ENCODE results near the gene ARID1A. TPM values are rescaled to one million over a fixed set of nuclear protein-coding genes. Genes with fewer than 3 reads are reported as not detected.
A peak's percentile ranks its signal among the peaks of the same experiment; 100 is the strongest.

Gene ARID1A
- total and polyA plus RNA-seq, 9 of the 15 experiments (the other 6 are each of a cell fraction or from before 2014, with no cell fraction given) = 8.3 to 88.3 (median 22.5) TPM

DNA sequence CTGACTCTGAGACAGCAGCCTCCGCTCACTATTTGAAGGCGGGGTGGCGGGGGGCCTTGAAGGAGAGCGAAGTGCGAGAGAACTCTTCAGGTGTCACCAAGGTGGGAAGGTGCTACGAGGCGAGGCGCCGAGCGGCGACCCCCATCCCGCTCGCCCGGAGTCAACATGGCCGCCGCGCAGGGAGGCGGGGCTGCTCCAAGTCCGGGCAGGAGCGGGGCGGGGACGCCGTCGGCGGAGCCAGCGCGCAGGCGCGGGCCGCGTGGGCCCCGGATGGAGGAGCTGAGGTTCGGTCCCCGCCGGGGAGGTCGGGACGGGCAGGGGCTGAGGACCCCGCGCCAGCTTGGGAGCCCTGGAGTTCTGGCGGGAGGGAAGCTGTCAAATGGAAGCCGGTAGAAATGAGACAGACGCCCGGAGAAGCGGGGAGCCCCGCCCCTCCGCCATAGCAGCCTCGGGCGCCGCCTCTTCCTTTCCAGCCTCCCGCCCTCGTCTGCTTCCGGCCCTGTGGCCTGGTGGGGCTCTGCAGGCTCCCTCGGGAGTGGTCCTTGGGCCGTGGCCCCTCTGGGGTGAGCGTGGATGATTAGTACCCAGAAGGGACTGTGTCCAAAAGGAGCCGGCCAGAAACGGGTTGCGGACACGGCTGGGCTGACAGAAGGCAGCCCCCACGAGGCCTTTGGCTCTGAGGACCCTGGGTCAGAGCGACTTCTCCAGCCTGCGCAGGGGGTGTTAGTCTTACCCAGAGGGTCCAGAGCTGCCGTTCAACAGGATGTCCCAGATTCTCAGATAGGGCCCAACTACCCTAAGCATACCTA lies 92.1 kb downstream of the ARID1A start, which contains the start of gene PIGV:
Gene PIGV, plus strand, starts transcription at position 245 of the 809 bp plus-strand sequence. CDS start 2,866 bp downstream, outside the sequence.
- ChIA-PET POLR2A (interaction anchor here (0.6 to 9.2 kb wide), 21 partner anchors 10 to 311 kb away, joined by 3 to 112 read pairs (median 6); partner anchors contain the start of genes ARID1A and GPN2), CTCF (ENCODE audit: low intra/inter-chr PET ratio) (interaction anchor here (1.4 to 5.0 kb wide), 2 partner anchors 179 to 185 kb away, joined by 3 to 80 read pairs; no protein-coding TSS in a partner anchor)
- Histone ChIP-seq H3K4me1 (replicated peaks in 1 of 2; ENCODE audit: control insufficient read depth in 2 of 2, insufficient read depth in 2 of 2, low read length in 2 of 2) (peaks cover 61 to 81% of the 10 kb centered on the region in 2 experiments), H3K27me3 (ENCODE audit: control insufficient read depth in 2 of 2, insufficient read depth in 2 of 2, low read length in 2 of 2) (no peaks in the 10 kb centered on the region), H3K9me3 (replicated peaks; ENCODE audit: control insufficient read depth, insufficient read depth, low read depth, low read length) (no peaks in the 10 kb centered on the region), H3K9ac (ENCODE audit: insufficient read depth in 1 of 2, low read depth in 2 of 2, low read length in 2 of 2) (peak within 1 kb of the TSS; percentile 97 to 98), H3K4me3 (peak within 1 kb of the TSS; percentile 66), H3K27ac (ENCODE audit: extremely low read depth, low read depth, low read length) (peak within 1 kb of the TSS; percentile 98), H3K9me1 (ENCODE audit: control insufficient read depth, insufficient read depth, low read length) (no peaks in the 10 kb centered on the region), H3K4me2 (ENCODE audit: insufficient read depth, low read length) (peak within 1 kb of the TSS; percentile 96), H3K79me2 (ENCODE audit: control insufficient read depth, insufficient read depth, low read length) (peaks cover 54% of the 10 kb centered on the region), H2AFZ (ENCODE audit: low read depth, low read length) (peak within 1 kb of the TSS; percentile 94), H4K20me1 (replicated peaks; ENCODE audit: control insufficient read depth, insufficient read depth, low read length) (no peaks in the 10 kb centered on the region), H3K36me3 (ENCODE audit: control insufficient read depth, insufficient read depth, low read length) (peaks cover 10% of the 10 kb centered on the region)
- in situ Hi-C loops (cut with MboI) = no loop called here
- intact Hi-C loops (cut with micrococcal nuclease) = loop anchor here (1.0 to 5.0 kb wide), 4 partner anchors 43 to 301 kb away; no protein-coding TSS in a partner anchor
- ATAC-seq (peak; percentile 76), FAIRE-seq (no peak), DNase-seq (ENCODE audit: extremely low read depth in 1 of 4, low spot score in 3 of 4) (peak; percentile 94 to 97 (median 96))
- no TSS peak for BruUV-seq (replicated peaks)
- under 1% methylated on average over 62 of the region's 63 CpGs for WGBS (ENCODE audit: insufficient coverage, low coverage, missing lambda C conversion rate)
- 0 out of 2 replicates have a peak, but pooled peaks have one; percentile 24 for TF ChIP-seq THRB (CRISPR knock-in tag; conservative IDR thresholded peaks at IDR 0.05)
- TF ChIP-seq, protein P1, sequence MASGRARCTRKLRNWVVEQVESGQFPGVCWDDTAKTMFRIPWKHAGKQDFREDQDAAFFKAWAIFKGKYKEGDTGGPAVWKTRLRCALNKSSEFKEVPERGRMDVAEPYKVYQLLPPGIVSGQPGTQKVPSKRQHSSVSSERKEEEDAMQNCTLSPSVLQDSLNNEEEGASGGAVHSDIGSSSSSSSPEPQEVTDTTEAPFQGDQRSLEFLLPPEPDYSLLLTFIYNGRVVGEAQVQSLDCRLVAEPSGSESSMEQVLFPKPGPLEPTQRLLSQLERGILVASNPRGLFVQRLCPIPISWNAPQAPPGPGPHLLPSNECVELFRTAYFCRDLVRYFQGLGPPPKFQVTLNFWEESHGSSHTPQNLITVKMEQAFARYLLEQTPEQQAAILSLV (tag; IDR thresholded peaks at IDR 0.05) = no peak
- peak; percentile 26; the same call in 1 of the 2 replicates for TF ChIP-seq ZNF232 (CRISPR knock-in tag; IDR thresholded peaks at IDR 0.05)
- TF ChIP-seq SIRT6 (IDR thresholded peaks at IDR 0.05; ENCODE audit: low read depth, low read length) = peak; percentile 35
- TF ChIP-seq ETV5 (CRISPR knock-in tag; IDR thresholded peaks at IDR 0.05; ENCODE audit: low read depth) = peak; percentile 72
- no peak for TF ChIP-seq ZNF311 (CRISPR knock-in tag; IDR thresholded peaks at IDR 0.05)
- peak; percentile 78; the same call in 1 of the 2 replicates for TF ChIP-seq ZNF592 (IDR thresholded peaks at IDR 0.05)
- no peak for TF ChIP-seq MCM5 (IDR thresholded peaks at IDR 0.05; ENCODE audit: low read depth)
- TF ChIP-seq ZNF165 (CRISPR knock-in tag; IDR thresholded peaks at IDR 0.05; ENCODE audit: borderline replicate concordance) = no peak
- TF ChIP-seq, protein P2, sequence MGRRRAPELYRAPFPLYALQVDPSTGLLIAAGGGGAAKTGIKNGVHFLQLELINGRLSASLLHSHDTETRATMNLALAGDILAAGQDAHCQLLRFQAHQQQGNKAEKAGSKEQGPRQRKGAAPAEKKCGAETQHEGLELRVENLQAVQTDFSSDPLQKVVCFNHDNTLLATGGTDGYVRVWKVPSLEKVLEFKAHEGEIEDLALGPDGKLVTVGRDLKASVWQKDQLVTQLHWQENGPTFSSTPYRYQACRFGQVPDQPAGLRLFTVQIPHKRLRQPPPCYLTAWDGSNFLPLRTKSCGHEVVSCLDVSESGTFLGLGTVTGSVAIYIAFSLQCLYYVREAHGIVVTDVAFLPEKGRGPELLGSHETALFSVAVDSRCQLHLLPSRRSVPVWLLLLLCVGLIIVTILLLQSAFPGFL (CRISPR knock-in tag; IDR thresholded peaks at IDR 0.05) = no peak
- TF ChIP-seq ZBTB1 (CRISPR knock-in tag; IDR thresholded peaks at IDR 0.05; ENCODE audit: borderline replicate concordance, low read depth) = peak; percentile 64; the same call in 1 of the 2 replicates
- peak; percentile 60 for TF ChIP-seq POLR2AphosphoS5 (IDR thresholded peaks at IDR 0.05; ENCODE audit: control insufficient read depth, insufficient read depth, low read depth, low read length)

All from K562 (cell line).